ENCODE data around the gene JOSD1. TPM values are rescaled to one million over a fixed set of nuclear protein-coding genes. Genes with fewer than 3 reads are reported as not detected.

JOSD1 gene
- total and polyA plus RNA-seq, 4 donors, result 17.8 to 64.0 (median 43.8) TPM

DNA sequence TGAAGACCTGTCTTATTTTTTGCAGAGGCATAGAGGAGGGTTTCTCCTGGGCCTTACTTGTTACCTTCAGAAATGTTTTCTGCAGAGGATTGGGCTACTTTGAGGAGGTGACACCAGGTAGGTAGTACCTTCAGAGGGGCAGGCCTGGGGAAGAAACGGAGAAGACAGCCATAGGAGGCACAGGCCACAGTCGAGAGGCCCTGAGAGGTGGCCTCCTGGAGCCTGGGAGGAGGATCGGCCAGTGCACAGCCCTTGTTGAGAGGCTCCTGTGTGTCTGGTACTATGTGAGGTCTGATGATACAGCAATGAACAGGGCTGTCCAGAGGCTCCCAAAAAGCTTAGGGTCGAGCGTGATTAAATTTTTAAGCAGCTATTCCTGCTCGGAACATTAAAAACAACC lies 16.5 kb upstream of the JOSD1 start:
- peaks cover 8 to 32% (median 24%) of the 10 kb centered on the region in 4 donors for H3K36me3 ChIP-seq (ENCODE audit: control insufficient read depth in 4 of 4, insufficient read depth in 4 of 4, low read length in 4 of 4)
- H3K27ac ChIP-seq (ENCODE audit: low read depth in 1 of 2, low read length in 1 of 2), result no peak overlapping the region
- peaks cover 0 to 19% (median 3%) of the 10 kb centered on the region in 5 donors for H3K4me1 ChIP-seq (ENCODE audit: control insufficient read depth in 5 of 5, insufficient read depth in 5 of 5, low read length in 5 of 5)

DNA sequence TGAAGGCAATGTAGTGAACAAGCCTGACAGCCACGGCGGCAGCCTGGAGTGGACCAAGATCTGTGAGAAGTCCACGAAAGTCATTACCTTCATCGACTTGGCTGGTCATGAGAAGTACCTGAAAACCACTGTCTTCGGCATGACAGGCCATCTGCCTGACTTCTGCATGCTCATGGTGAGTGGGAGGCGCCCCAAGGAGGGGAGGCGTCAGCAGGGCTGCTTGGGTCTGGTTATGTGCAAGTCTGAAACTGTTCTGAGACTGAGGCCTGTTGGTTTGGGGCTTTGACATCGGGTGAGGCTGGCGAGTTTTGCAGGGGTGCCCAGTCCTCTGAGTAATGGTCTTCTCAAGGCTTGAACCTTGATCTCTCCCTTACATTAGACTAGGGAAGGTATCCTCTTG lies 16.1 kb upstream of the JOSD1 start:
- ATAC-seq (ENCODE audit: insufficient read depth, low FRiP score) (no peak), DNase-seq (no peak)
- Histone ChIP-seq H3K27me3 (ENCODE audit: control insufficient read depth in 3 of 3, insufficient read depth in 3 of 3, low read length in 2 of 3) (no peaks in the 10 kb centered on the region), H3K27ac (ENCODE audit: low read depth in 1 of 2, low read length in 1 of 2) (no peak overlapping the region), H3K4me1 (ENCODE audit: control insufficient read depth in 5 of 5, insufficient read depth in 5 of 5, low read length in 5 of 5) (peaks cover 0 to 19% (median 3%) of the 10 kb centered on the region in 5 donors), H3K9ac (ENCODE audit: insufficient read depth in 1 of 2, low read length in 2 of 2) (no peak overlapping the region), H3K4me3 (no peak overlapping the region), H3K36me3 (ENCODE audit: control insufficient read depth in 4 of 4, insufficient read depth in 4 of 4, low read length in 4 of 4) (peaks cover 7 to 31% (median 24%) of the 10 kb centered on the region in 4 donors), H3K9me3 (ENCODE audit: control insufficient read depth in 4 of 4, insufficient read depth in 3 of 4, low read length in 3 of 4) (peaks cover 0 to 1% (median 0%) of the 10 kb centered on the region in 4 donors)
- WGBS, 2 donors, result 90 to 92% methylated on average over 9 of the region's 9 CpGs
- TF ChIP-seq, protein P1, sequence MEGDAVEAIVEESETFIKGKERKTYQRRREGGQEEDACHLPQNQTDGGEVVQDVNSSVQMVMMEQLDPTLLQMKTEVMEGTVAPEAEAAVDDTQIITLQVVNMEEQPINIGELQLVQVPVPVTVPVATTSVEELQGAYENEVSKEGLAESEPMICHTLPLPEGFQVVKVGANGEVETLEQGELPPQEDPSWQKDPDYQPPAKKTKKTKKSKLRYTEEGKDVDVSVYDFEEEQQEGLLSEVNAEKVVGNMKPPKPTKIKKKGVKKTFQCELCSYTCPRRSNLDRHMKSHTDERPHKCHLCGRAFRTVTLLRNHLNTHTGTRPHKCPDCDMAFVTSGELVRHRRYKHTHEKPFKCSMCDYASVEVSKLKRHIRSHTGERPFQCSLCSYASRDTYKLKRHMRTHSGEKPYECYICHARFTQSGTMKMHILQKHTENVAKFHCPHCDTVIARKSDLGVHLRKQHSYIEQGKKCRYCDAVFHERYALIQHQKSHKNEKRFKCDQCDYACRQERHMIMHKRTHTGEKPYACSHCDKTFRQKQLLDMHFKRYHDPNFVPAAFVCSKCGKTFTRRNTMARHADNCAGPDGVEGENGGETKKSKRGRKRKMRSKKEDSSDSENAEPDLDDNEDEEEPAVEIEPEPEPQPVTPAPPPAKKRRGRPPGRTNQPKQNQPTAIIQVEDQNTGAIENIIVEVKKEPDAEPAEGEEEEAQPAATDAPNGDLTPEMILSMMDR (IDR thresholded peaks at IDR 0.05; ENCODE audit: control extremely low read depth, extremely low read depth), result no peak

More for the DNA sequence above, 16.5 kb upstream of the JOSD1 start:
- 91% methylated on average over 6 of the region's 6 CpGs for WGBS, 2 donors
- H3K4me3 ChIP-seq, result no peak overlapping the region
- H3K27me3 ChIP-seq (ENCODE audit: control insufficient read depth in 3 of 3, insufficient read depth in 3 of 3, low read length in 2 of 3), result no peaks in the 10 kb centered on the region
- H3K9ac ChIP-seq (ENCODE audit: insufficient read depth in 1 of 2, low read length in 2 of 2), result no peak overlapping the region
- DNase-seq, result no peak
- TF ChIP-seq, protein P1 (IDR thresholded peaks at IDR 0.05; ENCODE audit: control extremely low read depth, extremely low read depth), result no peak
- H3K9me3 ChIP-seq (ENCODE audit: control insufficient read depth in 4 of 4, insufficient read depth in 3 of 4, low read length in 3 of 4), result peaks cover 0 to 1% (median 0%) of the 10 kb centered on the region in 4 donors
- no peak for ATAC-seq (ENCODE audit: insufficient read depth, low FRiP score)

DNA sequence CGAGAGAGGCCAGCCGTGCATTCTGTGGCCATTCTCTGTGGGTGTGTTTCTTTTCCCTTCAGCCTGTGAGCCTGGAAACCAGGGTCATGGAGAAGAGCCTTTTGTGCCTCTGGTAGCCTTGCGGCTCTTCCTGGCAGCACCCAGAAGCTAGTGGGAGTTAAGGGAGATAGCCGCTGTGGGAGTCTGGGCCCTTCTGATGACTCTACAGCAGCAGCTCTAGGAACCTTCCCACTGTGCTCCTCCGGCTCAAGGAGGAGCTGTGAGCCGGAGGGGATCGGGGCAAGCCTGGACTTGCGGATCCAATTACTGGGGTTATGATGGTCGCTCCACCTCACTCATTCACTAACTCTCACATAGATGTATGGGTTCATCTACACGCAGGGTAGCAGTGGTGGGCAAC lies 15.5 kb upstream of the JOSD1 start:
- Histone ChIP-seq H3K4me1 (ENCODE audit: control insufficient read depth in 5 of 5, insufficient read depth in 5 of 5, low read length in 5 of 5) (peaks cover 0 to 19% (median 3%) of the 10 kb centered on the region in 5 donors), H3K27ac (ENCODE audit: low read depth in 1 of 2, low read length in 1 of 2) (no peak overlapping the region), H3K9ac (ENCODE audit: insufficient read depth in 1 of 2, low read length in 2 of 2) (no peak overlapping the region), H3K4me3 (no peak overlapping the region), H3K36me3 (ENCODE audit: control insufficient read depth in 4 of 4, insufficient read depth in 4 of 4, low read length in 4 of 4) (peaks cover 7 to 27% (median 21%) of the 10 kb centered on the region in 4 donors), H3K9me3 (ENCODE audit: control insufficient read depth in 4 of 4, insufficient read depth in 3 of 4, low read length in 3 of 4) (peaks cover 0 to 1% (median 0%) of the 10 kb centered on the region in 4 donors), H3K27me3 (ENCODE audit: control insufficient read depth in 3 of 3, insufficient read depth in 3 of 3, low read length in 2 of 3) (no peaks in the 10 kb centered on the region)
- ATAC-seq (ENCODE audit: insufficient read depth, low FRiP score) (no peak), DNase-seq (no peak)
- TF ChIP-seq, protein P1 (IDR thresholded peaks at IDR 0.05; ENCODE audit: control extremely low read depth, extremely low read depth), result no peak
- WGBS, 2 donors, result 97 to 98% methylated on average over 10 of the region's 10 CpGs

DNA sequence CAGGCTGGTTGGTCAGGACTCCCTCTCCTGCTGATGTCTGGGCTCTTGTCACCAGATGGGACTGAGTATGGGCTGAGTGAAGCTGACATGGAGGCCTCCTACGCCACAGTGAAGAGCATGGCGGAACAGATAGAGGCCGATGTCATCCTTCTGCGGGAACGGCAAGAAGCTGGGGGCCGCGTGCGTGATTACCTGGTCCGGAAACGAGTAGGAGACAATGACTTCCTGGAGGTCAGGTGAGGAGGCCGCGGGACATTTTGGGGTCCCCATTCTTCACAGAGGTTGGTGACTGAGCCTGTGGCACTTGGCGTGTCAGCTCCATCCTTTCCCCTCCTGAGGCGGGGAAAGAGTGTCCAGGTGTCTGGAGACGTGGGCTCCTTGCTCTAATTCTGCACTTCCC lies 15.1 kb upstream of the JOSD1 start:
- no peak for DNase-seq
- no peaks in the 10 kb centered on the region for H3K27me3 ChIP-seq (ENCODE audit: control insufficient read depth in 3 of 3, insufficient read depth in 3 of 3, low read length in 2 of 3)
- no peak for ATAC-seq (ENCODE audit: insufficient read depth, low FRiP score)
- H3K27ac ChIP-seq (ENCODE audit: low read depth in 1 of 2, low read length in 1 of 2), result no peak overlapping the region
- no peak overlapping the region for H3K9ac ChIP-seq (ENCODE audit: insufficient read depth in 1 of 2, low read length in 2 of 2)
- peaks cover 0 to 19% (median 3%) of the 10 kb centered on the region in 5 donors for H3K4me1 ChIP-seq (ENCODE audit: control insufficient read depth in 5 of 5, insufficient read depth in 5 of 5, low read length in 5 of 5)
- TF ChIP-seq, protein P1 (IDR thresholded peaks at IDR 0.05; ENCODE audit: control extremely low read depth, extremely low read depth), result no peak
- H3K36me3 ChIP-seq (ENCODE audit: control insufficient read depth in 4 of 4, insufficient read depth in 4 of 4, low read length in 4 of 4), result peaks cover 7 to 26% (median 21%) of the 10 kb centered on the region in 4 donors
- 95 to 96% methylated on average over 15 of the region's 15 CpGs for WGBS, 2 donors
- peaks cover 0 to 1% (median 0%) of the 10 kb centered on the region in 4 donors for H3K9me3 ChIP-seq (ENCODE audit: control insufficient read depth in 4 of 4, insufficient read depth in 3 of 4, low read length in 3 of 4)
- H3K4me3 ChIP-seq, result no peak overlapping the region

All from lung (tissue), 12 donors.